Naive B cell (primary cell): ENCODE measurements around the gene CXADR. TPM values are rescaled to one million over a fixed set of nuclear protein-coding genes. Genes with fewer than 3 reads are reported as not detected.
A peak's percentile ranks its signal among the peaks of the same experiment; 100 is the strongest.

Source experiments
- ATAC-seq, 2 donors: fragments of 150-1000 bp; cut with Tn5 transposase; 2 replicates each; pipeline ENCODE4 v1.10.0; 2021; ENCODE audit warnings: low read depth in 2 of 2, mild to moderate bottlenecking in 2 of 2, moderate library complexity in 2 of 2
- DNase-seq: peaks from one replicate; pipeline ENCODE4 v3.0.0; 2022
- H3K27ac Mint-ChIP-seq, 6 donors: one replicate each; pipeline ENCODE4 v1.8.0; 2020 to 2022; ENCODE audit warnings: mild to moderate bottlenecking in 6 of 6, mixed read lengths in 6 of 6, moderate library complexity in 5 of 6, inconsistent platforms in 2 of 6
- H3K27me3 Mint-ChIP-seq, 3 donors: one replicate each; pipeline ENCODE4 v1.8.0; 2021 to 2022; ENCODE audit warnings: mixed read lengths in 3 of 3, mild to moderate bottlenecking in 1 of 3
- H3K36me3 Mint-ChIP-seq, 2 donors: one replicate each; pipeline ENCODE4 v1.8.0; 2020 to 2022; ENCODE audit warnings: mixed read lengths in 2 of 2, inconsistent platforms in 1 of 2, mild to moderate bottlenecking in 1 of 2
- H3K4me1 Mint-ChIP-seq, 3 donors: one replicate each; pipeline ENCODE4 v1.8.0; 2020 to 2022; ENCODE audit warnings: mixed read lengths in 3 of 3, inconsistent platforms in 1 of 3, mild to moderate bottlenecking in 1 of 3, moderate library complexity in 1 of 3
- H3K4me3 Mint-ChIP-seq, 8 donors: one replicate each; pipeline ENCODE4 v1.8.0; 2020 to 2022; ENCODE audit warnings: mild to moderate bottlenecking in 8 of 8, mixed read lengths in 8 of 8, moderate library complexity in 8 of 8, inconsistent platforms in 2 of 8
- H3K9me3 Mint-ChIP-seq, 7 donors: one replicate each; pipeline ENCODE4 v1.8.0; 2020 to 2022; ENCODE audit warnings: mixed read lengths in 7 of 7, mild to moderate bottlenecking in 5 of 7, inconsistent platforms in 2 of 7, moderate library complexity in 1 of 7
- polyA plus RNA-seq, 6 donors: library from polyadenylated mRNA; unstranded; fragments of 300-500 nt; fragmentation: Illumina TruSeq; gene quantifications; one replicate each; pipeline ENCODE4 v1.2.3, GENCODE V29; 2021; ENCODE audit warnings: low read depth in 6 of 6

Gene CXADR
- polyA plus RNA-seq, 6 donors from 2014 or later: not detected

- ATAC-seq: no peak
- Mint-ChIP-seq H3K4me1 (peaks cover 0 to 9% (median 0%) of the 10 kb centered on the region in 3 donors), H3K9me3 (no peaks in the 10 kb centered on the region)
Observed at GRCh38 chr21:17537299-17537698, 24.5 kb downstream of the CXADR start.

GRCh38 chr21:17538576-17538975, 25.7 kb downstream of the CXADR start:
- H3K4me1 Mint-ChIP-seq: peaks cover 0 to 9% (median 0%) of the 10 kb centered on the region in 3 donors
- peaks cover 20 to 36% (median 28%) of the 10 kb centered on the region in 3 donors for H3K27me3 Mint-ChIP-seq
- H3K36me3 Mint-ChIP-seq: no peaks in the 10 kb centered on the region
- no peaks in the 10 kb centered on the region for H3K9me3 Mint-ChIP-seq
- ATAC-seq: no peak
- no peak overlapping the region for H3K27ac Mint-ChIP-seq
- no peak overlapping the region for H3K4me3 Mint-ChIP-seq
- DNase-seq: no peak

More at GRCh38 chr21:17537299-17537698, 24.5 kb downstream of the CXADR start:
- H3K4me3 Mint-ChIP-seq: no peak overlapping the region
- no peaks in the 10 kb centered on the region for H3K36me3 Mint-ChIP-seq
- DNase-seq: no peak
- no peak overlapping the region for H3K27ac Mint-ChIP-seq
- peaks cover 19 to 36% (median 28%) of the 10 kb centered on the region in 3 donors for H3K27me3 Mint-ChIP-seq

GRCh38 chr21:17539323-17539722, 26.5 kb downstream of the CXADR start:
- Mint-ChIP-seq H3K4me3 (no peak overlapping the region), H3K27me3 (peaks cover 25 to 36% (median 30%) of the 10 kb centered on the region in 3 donors), H3K27ac (no peak overlapping the region), H3K9me3 (no peaks in the 10 kb centered on the region), H3K4me1 (peaks cover 0 to 9% (median 0%) of the 10 kb centered on the region in 3 donors), H3K36me3 (no peaks in the 10 kb centered on the region)
- DNase-seq (no peak), ATAC-seq (no peak)

GRCh38 chr21:17539743-17540341, 27.0 kb downstream of the CXADR start:
- H3K4me1 Mint-ChIP-seq: peaks cover 0 to 9% (median 0%) of the 10 kb centered on the region in 3 donors

GRCh38 chr21:17540530-17540929, 27.7 kb downstream of the CXADR start:
- ATAC-seq: no peak
- Mint-ChIP-seq H3K9me3 (no peaks in the 10 kb centered on the region), H3K27me3 (peaks cover 25 to 36% (median 33%) of the 10 kb centered on the region in 3 donors), H3K4me1 (peaks cover 0 to 9% (median 0%) of the 10 kb centered on the region in 3 donors), H3K4me3 (no peak overlapping the region), H3K27ac (no peak overlapping the region), H3K36me3 (no peaks in the 10 kb centered on the region)
- no peak for DNase-seq

More at GRCh38 chr21:17539743-17540341, 27.0 kb downstream of the CXADR start:
- peaks cover 25 to 36% (median 33%) of the 10 kb centered on the region in 3 donors for H3K27me3 Mint-ChIP-seq
- H3K27ac Mint-ChIP-seq: no peak overlapping the region
- H3K9me3 Mint-ChIP-seq: no peaks in the 10 kb centered on the region
- no peak overlapping the region for H3K4me3 Mint-ChIP-seq
- no peaks in the 10 kb centered on the region for H3K36me3 Mint-ChIP-seq
- DNase-seq: no peak
- no peak for ATAC-seq

GRCh38 chr21:17542371-17543011, 29.6 kb downstream of the CXADR start:
- Mint-ChIP-seq H3K27ac (no peak overlapping the region), H3K27me3 (peaks cover 20 to 32% (median 21%) of the 10 kb centered on the region in 3 donors), H3K4me3 (no peak overlapping the region), H3K4me1 (peaks cover 0 to 9% (median 0%) of the 10 kb centered on the region in 3 donors), H3K36me3 (no peaks in the 10 kb centered on the region), H3K9me3 (peaks cover 0 to 3% (median 0%) of the 10 kb centered on the region in 7 donors)
- DNase-seq (no peak), ATAC-seq (no peak)

GRCh38 chr21:17545007-17545406, 32.2 kb downstream of the CXADR start:
- H3K4me3 Mint-ChIP-seq: no peak overlapping the region
- no peaks in the 10 kb centered on the region for H3K36me3 Mint-ChIP-seq
- no peaks in the 10 kb centered on the region for H3K4me1 Mint-ChIP-seq
- peaks cover 0 to 3% (median 0%) of the 10 kb centered on the region in 7 donors for H3K9me3 Mint-ChIP-seq
- peaks cover 11 to 18% (median 15%) of the 10 kb centered on the region in 3 donors for H3K27me3 Mint-ChIP-seq
- DNase-seq: no peak
- no peak overlapping the region for H3K27ac Mint-ChIP-seq
- no peak for ATAC-seq

GRCh38 chr21:17548262-17548661, 35.4 kb downstream of the CXADR start:
- Mint-ChIP-seq H3K27me3 (peaks cover 8 to 11% (median 9%) of the 10 kb centered on the region in 3 donors), H3K9me3 (peaks cover 0 to 3% (median 0%) of the 10 kb centered on the region in 7 donors), H3K4me3 (no peak overlapping the region), H3K27ac (no peak overlapping the region), H3K4me1 (no peaks in the 10 kb centered on the region), H3K36me3 (no peaks in the 10 kb centered on the region)
- DNase-seq (no peak), ATAC-seq (no peak)

- Mint-ChIP-seq H3K27me3 (peaks cover 4 to 10% (median 8%) of the 10 kb centered on the region in 3 donors), H3K4me1 (no peaks in the 10 kb centered on the region), H3K27ac (no peak overlapping the region), H3K36me3 (no peaks in the 10 kb centered on the region), H3K9me3 (peaks cover 0 to 3% (median 0%) of the 10 kb centered on the region in 7 donors), H3K4me3 (no peak overlapping the region)
- DNase-seq (no peak), ATAC-seq (no peak)
Observed at GRCh38 chr21:17550671-17551308, 37.9 kb downstream of the CXADR start.

GRCh38 chr21:17552410-17552809, 39.6 kb downstream of the CXADR start:
- ATAC-seq (no peak), DNase-seq (no peak)
- H3K27ac Mint-ChIP-seq: no peak overlapping the region
- no peak overlapping the region for H3K4me3 Mint-ChIP-seq
- H3K36me3 Mint-ChIP-seq: no peaks in the 10 kb centered on the region
- H3K27me3 Mint-ChIP-seq: peaks cover 4 to 8% (median 8%) of the 10 kb centered on the region in 3 donors
- no peaks in the 10 kb centered on the region for H3K4me1 Mint-ChIP-seq
- H3K9me3 Mint-ChIP-seq: no peaks in the 10 kb centered on the region

GRCh38 chr21:17554120-17554519, 41.3 kb downstream of the CXADR start:
- DNase-seq: no peak
- Mint-ChIP-seq H3K27me3 (peaks cover 0 to 4% (median 4%) of the 10 kb centered on the region in 3 donors), H3K36me3 (no peaks in the 10 kb centered on the region), H3K9me3 (no peaks in the 10 kb centered on the region), H3K27ac (no peak overlapping the region), H3K4me3 (no peak overlapping the region), H3K4me1 (no peaks in the 10 kb centered on the region)
- ATAC-seq: no peak

GRCh38 chr21:17554679-17555465, 42.0 kb downstream of the CXADR start:
- H3K27ac Mint-ChIP-seq: no peak overlapping the region
- ATAC-seq (no peak), DNase-seq (no peak)
- peak overlapping the region in 1 of 8 donors; percentile 64 for H3K4me3 Mint-ChIP-seq
- no peaks in the 10 kb centered on the region for H3K36me3 Mint-ChIP-seq
- H3K9me3 Mint-ChIP-seq: no peaks in the 10 kb centered on the region
- peaks cover 0 to 4% (median 4%) of the 10 kb centered on the region in 3 donors for H3K27me3 Mint-ChIP-seq
- no peaks in the 10 kb centered on the region for H3K4me1 Mint-ChIP-seq

GRCh38 chr21:17560377-17561025, 47.7 kb downstream of the CXADR start:
- Mint-ChIP-seq H3K27ac (no peak overlapping the region), H3K36me3 (no peaks in the 10 kb centered on the region), H3K27me3 (peaks cover 0 to 12% (median 0%) of the 10 kb centered on the region in 3 donors), H3K4me3 (no peak overlapping the region), H3K4me1 (no peaks in the 10 kb centered on the region), H3K9me3 (peaks cover 0 to 1% (median 0%) of the 10 kb centered on the region in 7 donors)
- ATAC-seq: no peak
- no peak for DNase-seq
